ENCODE measurements around the gene GPRC5D.

GRCh38 chr12:12997156-12997555 lies 45.2 kb upstream of the GPRC5D start:
- no peak for TF ChIP-seq CTCF (IDR thresholded peaks at IDR 0.05)
- TF ChIP-seq FOXM1 (IDR thresholded peaks at IDR 0.05; ENCODE audit: low read depth), result no peak

Data from SK-N-SH (cell line).